ENCODE measurements around the gene EIF5B. TPM values are rescaled to one million over a fixed set of nuclear protein-coding genes. Genes with fewer than 3 reads are reported as not detected.

Gene EIF5B
- total RNA-seq, 2 donors from 2014 or later = 22.7 to 44.1 TPM

DNA sequence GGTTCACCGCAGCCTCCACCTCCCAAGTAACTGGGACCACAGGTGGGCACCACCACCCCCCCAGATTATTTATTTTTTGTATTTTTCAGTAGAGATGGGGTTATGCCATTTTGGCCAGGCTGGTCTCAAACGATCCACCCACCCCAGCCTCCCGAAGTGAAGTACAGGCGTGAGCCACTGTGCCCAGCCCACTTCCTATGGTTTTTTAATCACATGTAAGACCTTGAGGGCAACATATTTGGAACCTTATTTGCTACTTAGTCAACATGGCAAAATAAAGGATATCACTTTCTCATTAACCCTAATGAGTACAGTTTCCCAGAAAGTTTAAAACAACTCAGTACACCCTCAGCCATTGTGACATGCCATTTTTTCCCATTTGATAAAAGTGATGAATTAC is 64.7 kb downstream of the EIF5B start:
- TF ChIP-seq, protein P1, sequence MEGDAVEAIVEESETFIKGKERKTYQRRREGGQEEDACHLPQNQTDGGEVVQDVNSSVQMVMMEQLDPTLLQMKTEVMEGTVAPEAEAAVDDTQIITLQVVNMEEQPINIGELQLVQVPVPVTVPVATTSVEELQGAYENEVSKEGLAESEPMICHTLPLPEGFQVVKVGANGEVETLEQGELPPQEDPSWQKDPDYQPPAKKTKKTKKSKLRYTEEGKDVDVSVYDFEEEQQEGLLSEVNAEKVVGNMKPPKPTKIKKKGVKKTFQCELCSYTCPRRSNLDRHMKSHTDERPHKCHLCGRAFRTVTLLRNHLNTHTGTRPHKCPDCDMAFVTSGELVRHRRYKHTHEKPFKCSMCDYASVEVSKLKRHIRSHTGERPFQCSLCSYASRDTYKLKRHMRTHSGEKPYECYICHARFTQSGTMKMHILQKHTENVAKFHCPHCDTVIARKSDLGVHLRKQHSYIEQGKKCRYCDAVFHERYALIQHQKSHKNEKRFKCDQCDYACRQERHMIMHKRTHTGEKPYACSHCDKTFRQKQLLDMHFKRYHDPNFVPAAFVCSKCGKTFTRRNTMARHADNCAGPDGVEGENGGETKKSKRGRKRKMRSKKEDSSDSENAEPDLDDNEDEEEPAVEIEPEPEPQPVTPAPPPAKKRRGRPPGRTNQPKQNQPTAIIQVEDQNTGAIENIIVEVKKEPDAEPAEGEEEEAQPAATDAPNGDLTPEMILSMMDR (IDR thresholded peaks at IDR 0.05) = no peak
- DNase-seq (ENCODE audit: low spot score) (no peak), ATAC-seq (ENCODE audit: insufficient number of reproducible peaks, low FRiP score, low read depth) (no peak)
- Histone ChIP-seq H3K4me3 (no peak overlapping the region), H3K9me3 (no peaks in the 10 kb centered on the region), H3K27me3 (replicated peaks; ENCODE audit: insufficient read depth) (no peaks in the 10 kb centered on the region), H3K27ac (no peak overlapping the region), H3K4me1 (ENCODE audit: control insufficient read depth in 1 of 2, low read depth in 2 of 2) (no peaks in the 10 kb centered on the region), H3K36me3 (peaks cover 58% of the 10 kb centered on the region)

- no peaks in the 10 kb centered on the region for H3K9me3 ChIP-seq
- DNase-seq (ENCODE audit: low spot score) (no peak), ATAC-seq (ENCODE audit: insufficient number of reproducible peaks, low FRiP score, low read depth) (no peak)
- no peak overlapping the region for H3K4me3 ChIP-seq
- H3K27ac ChIP-seq = no peak overlapping the region
- TF ChIP-seq, protein P1 (IDR thresholded peaks at IDR 0.05) = no peak
- H3K27me3 ChIP-seq (replicated peaks; ENCODE audit: insufficient read depth) = no peaks in the 10 kb centered on the region
- H3K36me3 ChIP-seq = peaks cover 51% of the 10 kb centered on the region
- H3K4me1 ChIP-seq (ENCODE audit: control insufficient read depth in 1 of 2, low read depth in 2 of 2) = no peaks in the 10 kb centered on the region
These were observed 65.9 kb downstream of the EIF5B start for GRCh38 chr2:99403084-99403483.

- H3K36me3 ChIP-seq = peaks cover 51% of the 10 kb centered on the region
- TF ChIP-seq, protein P1 (IDR thresholded peaks at IDR 0.05) = no peak
- no peak overlapping the region for H3K27ac ChIP-seq
- no peaks in the 10 kb centered on the region for H3K9me3 ChIP-seq
- no peak for ATAC-seq (ENCODE audit: insufficient number of reproducible peaks, low FRiP score, low read depth)
- no peaks in the 10 kb centered on the region for H3K27me3 ChIP-seq (replicated peaks; ENCODE audit: insufficient read depth)
- H3K4me3 ChIP-seq = no peak overlapping the region
- no peaks in the 10 kb centered on the region for H3K4me1 ChIP-seq (ENCODE audit: control insufficient read depth in 1 of 2, low read depth in 2 of 2)
- no peak for DNase-seq (ENCODE audit: low spot score)
These were observed 66.3 kb downstream of the EIF5B start for GRCh38 chr2:99403524-99403923.

- no peaks in the 10 kb centered on the region for H3K4me1 ChIP-seq (ENCODE audit: control insufficient read depth in 1 of 2, low read depth in 2 of 2)
- H3K27ac ChIP-seq = no peak overlapping the region
- no peak overlapping the region for H3K4me3 ChIP-seq
- DNase-seq (ENCODE audit: low spot score) = no peak
- ATAC-seq (ENCODE audit: insufficient number of reproducible peaks, low FRiP score, low read depth) = no peak
- H3K27me3 ChIP-seq (replicated peaks; ENCODE audit: insufficient read depth) = no peaks in the 10 kb centered on the region
- H3K36me3 ChIP-seq = peaks cover 46% of the 10 kb centered on the region
- TF ChIP-seq, protein P1 (IDR thresholded peaks at IDR 0.05) = no peak
- H3K9me3 ChIP-seq = no peaks in the 10 kb centered on the region
These were observed 67.0 kb downstream of the EIF5B start for GRCh38 chr2:99404039-99404796.

- Histone ChIP-seq H3K36me3 (peaks cover 39% of the 10 kb centered on the region), H3K4me1 (ENCODE audit: control insufficient read depth in 1 of 2, low read depth in 2 of 2) (no peaks in the 10 kb centered on the region), H3K27me3 (replicated peaks; ENCODE audit: insufficient read depth) (no peaks in the 10 kb centered on the region), H3K27ac (no peak overlapping the region), H3K4me3 (no peak overlapping the region), H3K9me3 (no peaks in the 10 kb centered on the region)
- no peak for ATAC-seq (ENCODE audit: insufficient number of reproducible peaks, low FRiP score, low read depth)
- TF ChIP-seq, protein P1 (IDR thresholded peaks at IDR 0.05) = no peak
- DNase-seq (ENCODE audit: low spot score) = no peak
These were observed 67.8 kb downstream of the EIF5B start for GRCh38 chr2:99404797-99405669.

All from thoracic aorta (tissue), 2 donors.